GM10248 (cell line): Measurements from ENCODE around the gene FASTK.

Experiments
- CTCF ChIA-PET: fragments of 300-600 bp; sonication (Branson Sonifier 250); formaldehyde crosslinking; extraction: SDS; loops from one replicate; lab custom pipeline; 2021; ENCODE audit warnings: antibody characterized with exemption; lab: Yijun Ruan, JAX
- POLR2A ChIA-PET: fragments of 350-650 bp; sonication (Branson Sonifier 250); formaldehyde crosslinking; extraction: SDS; loops from one replicate; lab custom pipeline; 2020; ENCODE audit warnings: antibody characterized with exemption; lab: Yijun Ruan, JAX
- DNase-seq: peaks from one replicate; pipeline ENCODE4 v3.0.0; 2012; ENCODE audit errors: extremely low spot score
- TF ChIP-seq, protein P1 (sequence below): IDR thresholded peaks from 2 replicates; pipeline ENCODE4 v1.5.1; 2012; ENCODE audit warnings: mild to moderate bottlenecking, low read depth; ENCODE audit errors: extremely low read depth, missing control alignments, control extremely low read depth

Gene FASTK

DNA sequence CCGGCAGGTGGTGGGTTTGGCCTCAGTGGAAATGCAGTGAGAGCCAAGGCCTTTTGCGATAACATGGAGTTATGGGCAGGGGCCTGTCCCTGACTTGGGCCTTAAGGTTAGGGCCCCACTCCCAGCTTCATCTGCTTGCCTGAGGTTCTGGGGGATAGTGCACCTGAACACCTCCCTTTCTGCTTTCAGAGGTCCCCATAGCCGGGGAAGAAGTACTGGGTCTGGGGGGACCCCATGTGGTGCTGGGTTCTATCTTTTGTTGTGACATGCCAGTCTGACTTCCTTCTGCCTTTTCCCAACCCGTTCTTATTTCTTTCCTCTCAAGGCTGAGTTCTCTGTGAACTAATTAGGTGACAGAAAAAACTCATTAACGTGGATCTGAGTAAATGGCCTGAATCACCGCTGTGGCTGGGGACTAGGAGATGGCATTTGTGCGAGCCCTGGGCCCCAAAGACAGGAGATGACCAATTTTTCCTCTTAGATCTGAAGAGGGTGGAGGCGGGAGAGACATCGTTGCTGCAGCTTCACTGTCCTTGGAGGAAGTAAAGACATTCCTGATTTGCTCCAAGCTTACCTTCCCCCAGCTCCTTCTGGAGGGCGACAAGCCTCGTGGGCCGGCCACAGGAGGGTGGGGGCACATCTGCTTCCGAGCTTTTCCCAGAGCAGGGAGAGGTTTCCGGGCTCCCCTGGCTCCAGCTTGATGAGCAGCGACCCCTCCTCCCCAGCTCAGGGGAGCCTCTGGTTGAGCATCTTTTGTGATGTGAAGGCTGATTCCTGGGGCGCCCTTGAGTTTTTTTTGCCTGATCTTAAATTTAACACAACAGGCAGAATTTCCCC is 7.6 kb upstream of the FASTK start:
- no peak for DNase-seq
- ChIA-PET CTCF (interaction anchor here (1.0 to 12.8 kb wide), 5 partner anchors 9 to 60 kb away, joined by 3 to 149 read pairs (median 3); partner anchors contain the start of gene ABCB8), POLR2A (no interaction called here)
- TF ChIP-seq, protein P1, sequence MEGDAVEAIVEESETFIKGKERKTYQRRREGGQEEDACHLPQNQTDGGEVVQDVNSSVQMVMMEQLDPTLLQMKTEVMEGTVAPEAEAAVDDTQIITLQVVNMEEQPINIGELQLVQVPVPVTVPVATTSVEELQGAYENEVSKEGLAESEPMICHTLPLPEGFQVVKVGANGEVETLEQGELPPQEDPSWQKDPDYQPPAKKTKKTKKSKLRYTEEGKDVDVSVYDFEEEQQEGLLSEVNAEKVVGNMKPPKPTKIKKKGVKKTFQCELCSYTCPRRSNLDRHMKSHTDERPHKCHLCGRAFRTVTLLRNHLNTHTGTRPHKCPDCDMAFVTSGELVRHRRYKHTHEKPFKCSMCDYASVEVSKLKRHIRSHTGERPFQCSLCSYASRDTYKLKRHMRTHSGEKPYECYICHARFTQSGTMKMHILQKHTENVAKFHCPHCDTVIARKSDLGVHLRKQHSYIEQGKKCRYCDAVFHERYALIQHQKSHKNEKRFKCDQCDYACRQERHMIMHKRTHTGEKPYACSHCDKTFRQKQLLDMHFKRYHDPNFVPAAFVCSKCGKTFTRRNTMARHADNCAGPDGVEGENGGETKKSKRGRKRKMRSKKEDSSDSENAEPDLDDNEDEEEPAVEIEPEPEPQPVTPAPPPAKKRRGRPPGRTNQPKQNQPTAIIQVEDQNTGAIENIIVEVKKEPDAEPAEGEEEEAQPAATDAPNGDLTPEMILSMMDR = no peak

DNA sequence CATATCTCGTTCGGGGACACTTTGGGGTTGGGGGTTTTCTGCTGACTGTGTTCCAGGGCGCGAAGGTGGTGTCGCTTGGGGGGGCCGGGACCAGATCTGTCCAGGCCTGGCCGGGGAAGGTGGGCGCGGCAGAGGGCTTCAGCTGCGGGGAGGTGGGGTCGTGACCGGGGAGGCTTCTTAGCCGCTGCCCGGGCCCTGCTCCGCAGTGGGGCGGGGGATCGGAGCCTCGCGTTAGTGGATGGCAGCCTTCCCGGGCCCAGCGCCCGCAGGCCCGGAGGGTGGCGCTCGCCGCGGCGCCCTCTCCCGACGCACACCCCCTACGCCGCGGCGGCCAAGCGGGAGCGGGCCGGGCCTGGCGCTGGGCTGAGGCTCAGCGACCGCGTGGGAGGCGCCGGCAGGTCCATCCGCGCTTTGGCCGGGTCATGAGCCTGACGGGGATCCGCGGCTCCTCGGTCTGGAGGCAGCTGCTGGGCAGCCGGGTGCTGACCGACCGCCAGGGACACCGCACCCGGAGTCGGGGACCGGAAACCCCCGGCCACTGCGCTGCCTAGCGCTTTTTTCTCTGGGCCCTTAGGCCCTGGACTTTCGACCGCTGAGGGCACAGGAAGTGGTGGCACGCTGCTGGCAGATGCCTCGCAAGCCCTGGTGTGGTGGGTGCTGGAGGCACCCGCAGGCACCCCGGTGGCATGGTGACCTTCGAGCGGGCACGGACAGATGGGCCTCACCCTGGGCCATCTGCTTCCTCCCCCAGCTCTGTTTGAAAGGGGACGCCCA is 6.8 kb upstream of the FASTK start:
- TF ChIP-seq, protein P1 = peak; percentile 30
- peak; percentile 58 for DNase-seq
- ChIA-PET CTCF (interaction anchor here (1.0 to 12.8 kb wide), 5 partner anchors 10 to 59 kb away, joined by 3 to 149 read pairs (median 3); partner anchors contain the start of gene ABCB8), POLR2A (no interaction called here)

DNA sequence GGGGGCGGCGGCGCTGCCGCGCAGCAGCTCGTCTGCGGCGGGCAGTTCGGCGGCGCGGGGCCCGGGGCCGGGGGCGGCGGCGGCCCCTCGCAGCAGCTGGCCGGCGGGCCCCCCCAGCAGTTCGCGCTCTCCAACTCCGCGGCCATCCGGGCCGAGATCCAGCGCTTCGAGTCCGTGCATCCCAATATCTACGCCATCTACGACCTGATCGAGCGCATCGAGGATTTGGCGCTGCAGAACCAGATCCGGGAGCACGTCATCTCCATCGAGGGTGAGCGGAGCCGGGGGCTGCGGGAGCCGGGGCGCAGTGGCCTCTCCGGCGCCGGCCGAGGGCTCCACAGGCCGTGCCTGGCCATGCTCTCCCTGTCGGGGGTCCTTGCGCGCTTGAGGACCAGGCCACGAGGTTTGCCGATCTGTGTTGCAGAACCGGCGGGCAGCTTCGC is 6.2 kb upstream of the FASTK start:
- ChIA-PET POLR2A (no interaction called here), CTCF (interaction anchor here (1.8 to 12.8 kb wide), 2 partner anchors 21 to 37 kb away, joined by 6 to 149 read pairs; no protein-coding TSS in a partner anchor)
- TF ChIP-seq, protein P1 = no peak
- DNase-seq = no peak

DNA sequence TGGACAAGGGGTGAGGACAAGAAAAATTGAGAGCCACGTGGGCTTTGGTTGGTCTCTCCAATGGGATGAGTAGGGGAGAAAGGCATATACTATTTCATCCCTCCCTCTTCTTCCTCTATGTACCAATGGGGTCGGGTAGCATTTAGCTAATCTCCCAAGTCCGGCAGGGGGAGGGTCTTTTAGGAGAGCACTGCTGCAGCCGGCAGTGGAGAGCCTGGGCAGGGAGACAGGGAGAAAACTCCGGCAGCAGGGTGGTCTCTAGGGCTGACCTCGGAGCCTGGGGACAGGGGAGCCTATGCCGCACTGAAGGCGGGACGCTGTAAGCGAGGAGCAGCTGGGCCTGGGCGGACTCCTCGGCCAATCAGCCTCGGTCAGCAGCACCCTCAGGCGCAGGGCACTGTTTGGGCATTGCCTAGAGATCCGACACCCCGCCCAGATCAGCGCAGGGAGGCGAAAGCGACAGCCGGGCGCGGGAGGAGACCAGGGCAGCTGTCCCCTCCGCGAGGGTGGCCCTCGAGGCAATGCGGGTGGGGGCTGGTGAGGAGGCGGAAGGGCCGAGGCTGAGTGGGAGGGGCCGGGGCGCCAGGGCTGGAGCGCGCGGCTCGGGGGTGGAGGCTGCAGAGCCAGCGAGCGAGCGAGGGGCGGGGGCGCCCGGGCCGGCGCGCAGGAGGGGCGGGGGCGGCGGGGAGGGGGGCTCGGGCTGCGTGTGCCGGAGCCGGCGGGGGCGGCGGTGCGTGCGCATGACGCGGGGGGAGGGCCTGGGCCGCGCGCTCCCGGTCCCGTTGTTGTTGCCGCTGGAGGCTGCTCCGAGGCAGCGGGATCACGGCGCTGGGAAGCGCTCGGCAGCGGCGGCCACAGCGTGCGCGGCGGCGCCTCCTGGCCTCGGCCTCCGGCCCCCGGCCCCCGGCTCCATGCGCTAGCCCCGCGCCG is 5.3 kb upstream of the FASTK start, which contains the start of gene AGAP3:
Gene AGAP3 (plus strand): TSS at position 785 of the 930 bp plus-strand sequence. CDS start 267 bp downstream, outside the sequence.
- DNase-seq = peak; percentile 89
- CTCF ChIA-PET = interaction anchor here (0.6 to 12.8 kb wide), 7 partner anchors 9 to 158 kb away, joined by 3 to 149 read pairs (median 5); no protein-coding TSS in a partner anchor
- TF ChIP-seq, protein P1 = no peak
- POLR2A ChIA-PET = interaction anchor here (0.6 kb wide), 1 partner anchor 24 kb away, joined by 3 read pairs; no protein-coding TSS in a partner anchor

DNA sequence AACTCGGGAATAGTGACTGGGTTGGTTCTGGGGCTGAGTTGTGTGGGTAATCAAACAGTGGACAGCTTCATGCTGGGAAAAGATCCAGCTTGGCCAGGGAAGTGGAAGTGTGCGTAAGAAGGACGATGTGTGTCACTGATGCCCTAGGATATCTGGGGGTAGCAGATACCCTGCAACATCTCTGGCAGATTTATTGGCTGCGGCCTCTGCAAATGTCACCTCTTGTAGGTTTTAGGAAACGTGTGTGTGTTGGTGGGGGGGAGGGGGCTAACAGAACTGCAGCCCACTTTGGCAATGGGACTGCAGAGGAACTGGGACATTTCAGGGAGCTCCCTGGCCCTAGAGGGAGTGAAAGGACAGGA is 4.7 kb upstream of the FASTK start:
- ChIA-PET POLR2A (no interaction called here), CTCF (interaction anchor here (0.6 to 12.8 kb wide), 7 partner anchors 9 to 159 kb away, joined by 3 to 149 read pairs (median 5); no protein-coding TSS in a partner anchor)
- no peak for DNase-seq
- TF ChIP-seq, protein P1 = no peak
